ENCODE results near the gene KCNK1.

DNA sequence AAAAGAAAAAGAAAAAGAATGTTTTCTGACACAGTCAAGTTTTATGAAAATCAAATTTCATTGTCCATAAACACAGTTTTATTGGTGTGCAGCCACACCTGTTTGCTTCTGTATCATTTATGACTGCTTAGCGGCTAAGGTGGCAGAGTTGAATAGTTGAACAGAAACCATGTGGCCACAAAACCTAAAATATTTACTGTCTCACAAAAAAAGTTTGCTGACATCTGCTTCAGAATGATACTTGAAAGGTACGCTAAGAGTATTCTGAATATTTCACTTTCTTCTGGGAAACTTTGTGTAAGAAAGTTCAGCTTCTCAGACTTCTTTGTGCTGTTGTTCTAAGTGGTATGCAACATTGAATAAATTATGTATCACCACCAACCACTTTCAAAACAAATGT is 6.2 kb downstream of the KCNK1 start:
- TF ChIP-seq CTCF (IDR thresholded peaks at IDR 0.05; ENCODE audit: low read depth, low read length): no peak
- TF ChIP-seq EZH2phosphoT487 (IDR thresholded peaks at IDR 0.05; ENCODE audit: low read depth): no peak

All from OCI-LY3 (cell line).